Spleen (tissue), 11 donors: ENCODE measurements around the gene ZDHHC7. TPM values are rescaled to one million over a fixed set of nuclear protein-coding genes. Genes with fewer than 3 reads are reported as not detected.

ENCODE experiments used
- DNase-seq: peaks from one replicate; pipeline ENCODE4 v3.0.0-alpha.2; 2020
- H3K27ac ChIP-seq, 8 donors: fragments of 200-600 bp; sonication (generic) in 7 of 8; 1 replicate in 4 of 8; 2 replicates in 4 of 8; pipeline versions ENCODE4 v1.5.0 to v1.8.0; 2016 to 2021; ENCODE audit warnings: inconsistent platforms in 4 of 8, mild to moderate bottlenecking in 4 of 8, moderate library complexity in 1 of 8
- H3K27me3 ChIP-seq, 7 donors: fragments of 200-600 bp; sonication (generic) in 6 of 7; replicated peaks in 1 of 7; 1 replicate in 4 of 7; 2 replicates in 3 of 7; pipeline versions ENCODE4 v1.5.0 to v1.8.0; 2016 to 2021; ENCODE audit warnings: inconsistent platforms in 3 of 7, mild to moderate bottlenecking in 1 of 7
- H3K36me3 ChIP-seq, 6 donors: fragments of 200-600 bp; sonication (generic) in 5 of 6; 1 replicate in 4 of 6; 2 replicates in 2 of 6; pipeline versions ENCODE4 v1.5.0 to v1.8.0; 2016 to 2021; ENCODE audit warnings: inconsistent platforms in 2 of 6
- H3K4me1 ChIP-seq, 6 donors: fragments of 200-600 bp; sonication (generic) in 5 of 6; 1 replicate in 3 of 6; 2 replicates in 3 of 6; pipeline versions ENCODE4 v1.5.0 to v1.8.0; 2016 to 2021; ENCODE audit warnings: inconsistent platforms in 3 of 6
- H3K4me3 ChIP-seq, 8 donors: fragments of 200-600 bp; sonication (generic) in 7 of 8; 1 replicate in 4 of 8; 2 replicates in 4 of 8; pipeline versions ENCODE4 v1.5.0 to v1.8.0; 2016 to 2021; ENCODE audit warnings: inconsistent platforms in 4 of 8, mild to moderate bottlenecking in 4 of 8, moderate library complexity in 2 of 8
- H3K9me3 ChIP-seq, 8 donors: fragments of 200-600 bp; sonication (generic) in 7 of 8; 1 replicate in 4 of 8; 2 replicates in 4 of 8; pipeline versions ENCODE4 v1.5.0 to v1.8.0; 2016 to 2021; ENCODE audit warnings: inconsistent platforms in 4 of 8
- CTCF ChIP-seq, 11 experiments: fragments of 200-600 bp in 7 of 11; fragments of 450-650 bp in 4 of 11; sonication (generic) in 4 of 11; IDR thresholded peaks in 8 of 11; conservative IDR thresholded peaks in 3 of 11; 1 replicate in 7 of 11; 2 replicates in 4 of 11; pipeline versions ENCODE4 v1.4.0 to v1.8.0; 2016 to 2021; ENCODE audit warnings: antibody characterized with exemption in 11 of 11, inconsistent platforms in 4 of 11, mild to moderate bottlenecking in 1 of 11
- POLR2A ChIP-seq, 3 donors: fragments of 450-650 bp; IDR thresholded peaks; one replicate each; pipeline ENCODE4 v1.5.1; 2017; ENCODE audit warnings: antibody characterized with exemption in 3 of 3, mild to moderate bottlenecking in 1 of 3
- POLR2AphosphoS5 ChIP-seq, 3 donors: sonication (generic); formaldehyde crosslinking; IDR thresholded peaks; one replicate each; pipeline ENCODE4 v1.5.1; 2017; ENCODE audit warnings: antibody characterized with exemption in 3 of 3
- WGBS, 5 donors: extraction: QIAGEN DNeasy Blood & Tissue Kit in 3 of 5; methylation state at CpG; one replicate each; pipeline versions ENCODE4 v1.1.5 to v1.1.7; 2013 to 2018; 5-methylcytosine and 5-hydroxymethylcytosine counted together
- intact Hi-C: fragments of 100-400 bp; cut with DNase I; formaldehyde crosslinking; loops from one replicate; pipeline ENCODE4 v1.15.0; 2023; ENCODE audit warnings: low total_unique reads
- polyA plus RNA-seq, 3 donors: library from polyadenylated mRNA; stranded (reverse); fragments of 200-250 nt; gene quantifications; one replicate each; pipeline ENCODE4 v1.2.1, GENCODE V29; 2013
- total RNA-seq, 7 donors: library from RNA; depleted of rRNA in 3 of 7; stranded (reverse); fragments of >200 nt in 3 of 7; fragmentation: NEBNext Ultra II Directional in 4 of 7; extraction: Animal tissue kit (Norgen Biotek cat#: 25700) in 4 of 7; gene quantifications; one replicate each; pipeline versions ENCODE4 v1.1.0 to v1.2.1, GENCODE V29; 2016 to 2021
- donor health status: healthy with polysubstance abuse.
- donor health status: DM: no; HTN: no; CAD: no; lungs with moderate emphysema.
- donor health status: DM: no; HTN: no; CAD: no.
- donor health status: Bipolar disorder and iron deficiency.
- donor health status: healthy.
- donor health status: DM: no; HTN: no; CAD: no.
- donor health status: DM: yes; HTN: yes; CAD: no.

The ZDHHC7 gene
- total and polyA plus RNA-seq, 10 donors, result 10.3 to 87.1 (median 49.4) TPM

- peaks cover 25 to 84% (median 30%) of the 10 kb centered on the region in 6 donors for H3K4me1 ChIP-seq
- peaks cover 0 to 8% (median 0%) of the 10 kb centered on the region in 6 donors for H3K36me3 ChIP-seq
- peak overlapping the region in 1 of 8 donors; percentile 16 for H3K27ac ChIP-seq
- intact Hi-C loops, result no loop called here
- H3K9me3 ChIP-seq, result no peaks in the 10 kb centered on the region
- no peak overlapping the region for H3K4me3 ChIP-seq
- no peaks in the 10 kb centered on the region for H3K27me3 ChIP-seq
- WGBS, 5 donors, result 85 to 92% (median 87%) methylated on average over 10 of the region's 10 CpGs
- no peak for DNase-seq
- TF ChIP-seq POLR2A (IDR thresholded peaks at IDR 0.05), result no peak
- no peak for TF ChIP-seq POLR2AphosphoS5 (IDR thresholded peaks at IDR 0.05)
- TF ChIP-seq CTCF (IDR thresholded peaks at IDR 0.05 in 8 of 11, conservative IDR thresholded peaks at IDR 0.05 in 3 of 11), result no peak
Measured at GRCh38 chr16:85052536-85052935, 41.2 kb upstream of the ZDHHC7 start.

- no peaks in the 10 kb centered on the region for H3K9me3 ChIP-seq
- TF ChIP-seq POLR2AphosphoS5 (IDR thresholded peaks at IDR 0.05) (no peak), POLR2A (IDR thresholded peaks at IDR 0.05) (no peak), CTCF (IDR thresholded peaks at IDR 0.05 in 8 of 11, conservative IDR thresholded peaks at IDR 0.05 in 3 of 11) (no peak)
- intact Hi-C loops, result no loop called here
- H3K27me3 ChIP-seq, result no peaks in the 10 kb centered on the region
- H3K36me3 ChIP-seq, result peaks cover 0 to 10% (median 0%) of the 10 kb centered on the region in 6 donors
- H3K4me3 ChIP-seq, result no peak overlapping the region
- H3K27ac ChIP-seq, result no peak overlapping the region
- peaks cover 16 to 84% (median 23%) of the 10 kb centered on the region in 6 donors for H3K4me1 ChIP-seq
- no peak for DNase-seq
- 91 to 96% (median 94%) methylated on average over 8 of the region's 8 CpGs for WGBS, 5 donors
Measured at GRCh38 chr16:85051683-85052082, 40.3 kb upstream of the ZDHHC7 start.

- no peaks in the 10 kb centered on the region for H3K9me3 ChIP-seq
- H3K36me3 ChIP-seq, result peaks cover 0 to 10% (median 0%) of the 10 kb centered on the region in 6 donors
- no peak overlapping the region for H3K27ac ChIP-seq
- TF ChIP-seq CTCF (IDR thresholded peaks at IDR 0.05 in 8 of 11, conservative IDR thresholded peaks at IDR 0.05 in 3 of 11) (no peak), POLR2AphosphoS5 (IDR thresholded peaks at IDR 0.05) (no peak), POLR2A (IDR thresholded peaks at IDR 0.05) (no peak)
- DNase-seq, result no peak
- intact Hi-C loops, result no loop called here
- peaks cover 11 to 84% (median 18%) of the 10 kb centered on the region in 6 donors for H3K4me1 ChIP-seq
- WGBS, 5 donors, result 68 to 80% (median 75%) methylated on average over 8 of the region's 8 CpGs
- H3K4me3 ChIP-seq, result no peak overlapping the region
- H3K27me3 ChIP-seq, result no peaks in the 10 kb centered on the region
Measured at GRCh38 chr16:85051067-85051581, 39.8 kb upstream of the ZDHHC7 start.

- no peak overlapping the region for H3K27ac ChIP-seq
- TF ChIP-seq CTCF (IDR thresholded peaks at IDR 0.05 in 8 of 11, conservative IDR thresholded peaks at IDR 0.05 in 3 of 11), result no peak
- H3K4me1 ChIP-seq, result peaks cover 3 to 75% (median 8%) of the 10 kb centered on the region in 6 donors
- intact Hi-C loops, result no loop called here
- 88 to 98% (median 91%) methylated on average over 15 of the region's 15 CpGs for WGBS, 5 donors
- peaks cover 0 to 24% (median 0%) of the 10 kb centered on the region in 6 donors for H3K36me3 ChIP-seq
- DNase-seq, result no peak
- no peaks in the 10 kb centered on the region for H3K27me3 ChIP-seq
- no peak overlapping the region for H3K4me3 ChIP-seq
- H3K9me3 ChIP-seq, result no peaks in the 10 kb centered on the region
Measured at GRCh38 chr16:85049706-85050305, 38.5 kb upstream of the ZDHHC7 start.
